ENCODE measurements around the gene N4BP2. TPM values are rescaled to one million over a fixed set of nuclear protein-coding genes. Genes with fewer than 3 reads are reported as not detected.

Gene N4BP2
- total RNA-seq, 1 experiment from 2014 or later, result 8.5 TPM

GRCh38 chr4:40058854-40059253, 2.2 kb downstream of the N4BP2 start:
- DNase-seq (ENCODE audit: low read depth, low spot score), result no peak
- BruUV-seq (replicated peaks), result no TSS peak
- ChIA-PET CTCF (interaction anchor here (0.6 kb wide), 1 partner anchor 34 kb away, joined by 4 read pairs; no protein-coding TSS in a partner anchor), POLR2A (no interaction called here)
- Histone ChIP-seq H3K27me3 (ENCODE audit: control insufficient read depth, insufficient read depth, low read length) (no peaks in the 10 kb centered on the region), H3K4me3 (ENCODE audit: low read depth in 2 of 2, low read length in 2 of 2) (no peak overlapping the region), H3K4me1 (ENCODE audit: control insufficient read depth, insufficient read depth, low read length) (peaks cover 6% of the 10 kb centered on the region; the same call in 1 of the 2 replicates), H3K36me3 (ENCODE audit: control insufficient read depth, insufficient read depth, low read length) (no peaks in the 10 kb centered on the region), H3K27ac (ENCODE audit: low read length) (no peak overlapping the region; the same call in 1 of the 2 replicates), H3K9me3 (ENCODE audit: control insufficient read depth, insufficient read depth, low read depth, low read length) (no peaks in the 10 kb centered on the region)
- TF ChIP-seq POLR2AphosphoS5 (IDR thresholded peaks at IDR 0.05; ENCODE audit: low read depth, low read length) (no peak), TCF7L2 (IDR thresholded peaks at IDR 0.05; ENCODE audit: low read depth, low read length) (no peak), SIN3A (IDR thresholded peaks at IDR 0.05; ENCODE audit: borderline replicate concordance, insufficient read depth, low read depth, low read length) (no peak), REST (IDR thresholded peaks at IDR 0.05; ENCODE audit: insufficient read depth in 1 of 2, low read depth in 2 of 2, low read length in 1 of 2) (no peak), CTCF (IDR thresholded peaks at IDR 0.05) (no peak)
- intact Hi-C loops (cut with micrococcal nuclease; ENCODE audit: unreplicated experiment) (loop anchor here (10.0 kb wide), 1 partner anchor 256 kb away; no protein-coding TSS in a partner anchor), in situ Hi-C loops (cut with HindIII; ENCODE audit: low pct_unique_long_range_greater_than_20kb, low sequenced_read_pairs) (no loop called here)
- ATAC-seq, result no peak

GRCh38 chr4:40059362-40059761, 2.7 kb downstream of the N4BP2 start:
- ChIA-PET POLR2A (no interaction called here), CTCF (interaction anchor here (0.6 kb wide), 1 partner anchor 34 kb away, joined by 4 read pairs; no protein-coding TSS in a partner anchor)
- in situ Hi-C loops (cut with HindIII; ENCODE audit: low pct_unique_long_range_greater_than_20kb, low sequenced_read_pairs), result no loop called here
- no peak overlapping the region for H3K27ac ChIP-seq (ENCODE audit: low read length)
- no peak for ATAC-seq
- H3K4me3 ChIP-seq (ENCODE audit: low read depth in 2 of 2, low read length in 2 of 2), result no peak overlapping the region
- DNase-seq (ENCODE audit: low read depth, low spot score), result no peak
- peaks cover 6% of the 10 kb centered on the region; the same call in 1 of the 2 replicates for H3K4me1 ChIP-seq (ENCODE audit: control insufficient read depth, insufficient read depth, low read length)
- no peaks in the 10 kb centered on the region for H3K27me3 ChIP-seq (ENCODE audit: control insufficient read depth, insufficient read depth, low read length)
- intact Hi-C loops (cut with micrococcal nuclease; ENCODE audit: unreplicated experiment), result loop anchor here (10.0 kb wide), 1 partner anchor 255 kb away; no protein-coding TSS in a partner anchor
- BruUV-seq (replicated peaks), result no TSS peak
- TF ChIP-seq CTCF (IDR thresholded peaks at IDR 0.05), result no peak
- no peak for TF ChIP-seq POLR2AphosphoS5 (IDR thresholded peaks at IDR 0.05; ENCODE audit: low read depth, low read length)
- TF ChIP-seq SIN3A (IDR thresholded peaks at IDR 0.05; ENCODE audit: borderline replicate concordance, insufficient read depth, low read depth, low read length), result no peak
- no peak for TF ChIP-seq REST (IDR thresholded peaks at IDR 0.05; ENCODE audit: insufficient read depth in 1 of 2, low read depth in 2 of 2, low read length in 1 of 2)
- TF ChIP-seq TCF7L2 (IDR thresholded peaks at IDR 0.05; ENCODE audit: low read depth, low read length), result no peak
- no peaks in the 10 kb centered on the region for H3K36me3 ChIP-seq (ENCODE audit: control insufficient read depth, insufficient read depth, low read length)
- H3K9me3 ChIP-seq (ENCODE audit: control insufficient read depth, insufficient read depth, low read depth, low read length), result no peaks in the 10 kb centered on the region
